H9 (cell line): ENCODE data around the gene KREMEN1. TPM values are rescaled to one million over a fixed set of nuclear protein-coding genes. Genes with fewer than 3 reads are reported as not detected.

Experiments used
- DNase-seq: peaks from one replicate; pipeline ENCODE4 v3.0.0-alpha.2; 2017
- H2AFZ ChIP-seq: one replicate; pipeline ENCODE4 v1.6.1; 2013; ENCODE audit warnings: mild to moderate bottlenecking, low read length, control low read depth, moderate library complexity
- H2AK5ac ChIP-seq: 2 replicates; pipeline ENCODE4 v1.6.1; 2013; ENCODE audit warnings: low read length, control low read depth, mixed read lengths; ENCODE audit not compliant: insufficient read length
- H2BK120ac ChIP-seq: one replicate; pipeline ENCODE4 v1.6.1; 2013; ENCODE audit warnings: low read depth, mild to moderate bottlenecking, low read length, control low read depth, inconsistent platforms; ENCODE audit not compliant: poor library complexity, severe bottlenecking
- H2BK12ac ChIP-seq: 2 replicates; pipeline ENCODE4 v1.6.1; 2013; ENCODE audit warnings: low read length, control low read depth, mixed read lengths, low read depth; ENCODE audit not compliant: insufficient read length
- H2BK15ac ChIP-seq: 2 replicates; pipeline ENCODE4 v1.6.1; 2013; ENCODE audit warnings: low read depth, low read length, control low read depth
- H2BK20ac ChIP-seq: one replicate; pipeline ENCODE4 v1.6.1; 2013; ENCODE audit warnings: low read depth, mild to moderate bottlenecking, low read length, control low read depth, inconsistent platforms; ENCODE audit not compliant: poor library complexity, severe bottlenecking
- H2BK5ac ChIP-seq: 2 replicates; pipeline ENCODE4 v1.6.1; 2013; ENCODE audit warnings: low read length, control low read depth, mixed read lengths; ENCODE audit not compliant: insufficient read length
- H3K14ac ChIP-seq: 2 replicates; pipeline ENCODE4 v1.6.1; 2013; ENCODE audit warnings: low read length, control low read depth; ENCODE audit not compliant: insufficient read depth
- H3K18ac ChIP-seq: 2 replicates; pipeline ENCODE4 v1.6.1; 2013; ENCODE audit warnings: low read depth, mild to moderate bottlenecking, mixed read lengths, low read length, control low read depth; ENCODE audit not compliant: insufficient read length
- H3K23ac ChIP-seq: 2 replicates; pipeline ENCODE4 v1.6.1; 2013; ENCODE audit warnings: low read length, control low read depth, mixed read lengths, low read depth; ENCODE audit not compliant: insufficient read length
- H3K23me2 ChIP-seq: 2 replicates; pipeline ENCODE4 v1.6.1; 2013; ENCODE audit warnings: low read depth, mild to moderate bottlenecking, mixed read lengths, low read length, control low read depth; ENCODE audit not compliant: insufficient read length, poor library complexity, severe bottlenecking
- H3K27ac ChIP-seq: 2 replicates; pipeline ENCODE4 v1.5.1; 2013; ENCODE audit warnings: low read length, control low read depth, mixed read lengths, low read depth; ENCODE audit not compliant: insufficient read length
- H3K27me3 ChIP-seq: 2 replicates; pipeline ENCODE4 v1.6.1; 2013; ENCODE audit warnings: low read length, control low read depth, inconsistent platforms; ENCODE audit not compliant: insufficient read depth
- H3K4ac ChIP-seq: 2 replicates; pipeline ENCODE4 v1.6.1; 2013; ENCODE audit warnings: low read depth, mild to moderate bottlenecking, control low read depth, inconsistent platforms, low read length, moderate library complexity
- H3K4me1 ChIP-seq: 2 replicates; pipeline ENCODE4 v1.6.1; 2013; ENCODE audit warnings: low read length, control low read depth, inconsistent platforms; ENCODE audit not compliant: insufficient read depth
- H3K4me2 ChIP-seq: 2 replicates; pipeline ENCODE4 v1.6.1; 2013; ENCODE audit warnings: low read length, control low read depth, mixed read lengths; ENCODE audit not compliant: insufficient read length, insufficient read depth
- H3K56ac ChIP-seq: 2 replicates; pipeline ENCODE4 v1.6.1; 2013; ENCODE audit warnings: low read depth, mild to moderate bottlenecking, mixed read lengths, low read length, control low read depth; ENCODE audit not compliant: insufficient read length
- H3K79me1 ChIP-seq: 2 replicates; pipeline ENCODE4 v1.6.1; 2013; ENCODE audit warnings: low read depth, mild to moderate bottlenecking, moderate library complexity, low read length, control low read depth, inconsistent platforms; ENCODE audit not compliant: insufficient read depth, poor library complexity, severe bottlenecking
- H3K79me2 ChIP-seq: 2 replicates; pipeline ENCODE4 v1.6.1; 2013; ENCODE audit warnings: low read length, control low read depth, inconsistent platforms; ENCODE audit not compliant: insufficient read depth
- H3K9ac ChIP-seq: 2 replicates; pipeline ENCODE4 v1.6.1; 2013; ENCODE audit warnings: low read length, control low read depth, mixed read lengths; ENCODE audit not compliant: insufficient read length; ENCODE audit errors: extremely low read depth
- H3K9me3 ChIP-seq: one replicate; pipeline ENCODE4 v1.6.1; 2013; ENCODE audit warnings: low read depth, low read length, inconsistent platforms; ENCODE audit not compliant: control insufficient read depth
- H3T11ph ChIP-seq: one replicate; pipeline ENCODE4 v1.6.1; 2013; ENCODE audit warnings: mild to moderate bottlenecking, low read length, control low read depth, inconsistent platforms
- H4K20me1 ChIP-seq: one replicate; pipeline ENCODE4 v1.6.1; 2013; ENCODE audit not compliant: control insufficient read depth, insufficient read length, insufficient read depth
- H4K5ac ChIP-seq: 2 replicates; pipeline ENCODE4 v1.6.1; 2013; ENCODE audit warnings: low read depth, mild to moderate bottlenecking, mixed read lengths, low read length, control low read depth; ENCODE audit not compliant: insufficient read length
- H4K8ac ChIP-seq: replicated peaks from 2 replicates; pipeline ENCODE4 v1.6.1; 2013; ENCODE audit warnings: low read length, control low read depth, mixed read lengths, low read depth; ENCODE audit not compliant: insufficient read length
- H4K91ac ChIP-seq: 2 replicates; pipeline ENCODE4 v1.6.1; 2013; ENCODE audit warnings: low read depth, mild to moderate bottlenecking, moderate library complexity, mixed read lengths, low read length, control low read depth; ENCODE audit not compliant: insufficient read length
- H3K27ac Mint-ChIP-seq, 3 experiments: 2 replicates in 2 of 3; 3 replicates in 1 of 3; pipeline ENCODE4 v1.8.0; 2020 to 2021; ENCODE audit warnings: mixed read lengths in 3 of 3, mild to moderate bottlenecking in 1 of 3, moderate library complexity in 1 of 3
- H3K27me3 Mint-ChIP-seq: 2 replicates; pipeline ENCODE4 v1.8.0; 2021; ENCODE audit warnings: low read depth, mild to moderate bottlenecking, moderate library complexity, mixed read lengths
- H3K36me3 Mint-ChIP-seq, 3 experiments: 2 replicates in 2 of 3; 3 replicates in 1 of 3; pipeline ENCODE4 v1.8.0; 2020 to 2021; ENCODE audit warnings: low read depth in 3 of 3, mixed read lengths in 3 of 3; ENCODE audit not compliant: insufficient read depth in 1 of 3
- H3K4me1 Mint-ChIP-seq, 2 experiments: 2 replicates each; pipeline ENCODE4 v1.8.0; 2020; ENCODE audit warnings: mixed read lengths in 2 of 2
- H3K4me3 Mint-ChIP-seq, 2 experiments: 2 replicates in 1 of 2; 3 replicates in 1 of 2; pipeline ENCODE4 v1.8.0; 2020 to 2021; ENCODE audit warnings: mild to moderate bottlenecking in 2 of 2, mixed read lengths in 2 of 2, moderate library complexity in 1 of 2
- H3K9me3 Mint-ChIP-seq, 2 experiments: 2 replicates in 1 of 2; 3 replicates in 1 of 2; pipeline ENCODE4 v1.8.0; 2020; ENCODE audit warnings: mild to moderate bottlenecking in 2 of 2, mixed read lengths in 2 of 2, moderate library complexity in 1 of 2
- WGBS: extraction: QIAGEN DNeasy Blood & Tissue Kit; methylation state at CpG from one replicate; pipeline ENCODE4 v1.1.7; 2013; ENCODE audit warnings: missing lambda C conversion rate, low lambda C conversion rate, mixed read lengths; ENCODE audit not compliant: insufficient read length; ENCODE audit errors: extremely low coverage; 5-methylcytosine and 5-hydroxymethylcytosine counted together
- total RNA-seq: library from RNA; stranded (reverse); gene quantifications from 2 replicates; pipeline ENCODE4 v1.2.1, GENCODE V29; 2021
- TF ChIP-seq, protein P1 (sequence below): fragments of 200-600 bp; sonication (generic); conservative IDR thresholded peaks from 3 replicates; pipeline ENCODE4 v1.8.0; 2021; ENCODE audit warnings: antibody characterized with exemption, mild to moderate bottlenecking

Gene KREMEN1
- total RNA-seq, 1 experiment from 2014 or later: 2.4 TPM

DNA sequence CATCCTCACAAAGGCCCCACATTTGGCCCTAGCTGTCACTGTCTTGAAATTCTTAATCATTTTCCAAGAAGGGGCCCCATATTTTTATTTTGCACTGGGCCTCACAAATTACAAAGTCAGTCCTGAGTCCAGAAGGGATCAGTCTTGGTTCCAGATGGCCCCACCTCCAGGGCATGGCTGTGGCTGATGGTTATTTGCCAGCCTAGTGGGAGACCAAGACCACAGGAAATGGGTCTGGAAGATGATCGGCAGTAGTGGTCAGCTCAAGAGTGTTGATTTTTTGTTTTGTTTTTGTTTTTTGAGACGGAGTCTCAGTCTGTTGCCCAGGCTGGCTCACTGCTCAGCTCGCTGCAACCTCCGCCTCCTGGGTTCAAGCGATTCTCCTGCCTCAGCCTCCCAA is 85.7 kb downstream of the KREMEN1 start:
- H3K18ac ChIP-seq: no peak overlapping the region
- H2BK20ac ChIP-seq: no peak overlapping the region
- no peaks in the 10 kb centered on the region for H3K23me2 ChIP-seq
- no peak overlapping the region for H3K23ac ChIP-seq
- no peaks in the 10 kb centered on the region for H3K9me3 ChIP-seq
- no peak overlapping the region for H3K4ac ChIP-seq
- no peak overlapping the region for H2AK5ac ChIP-seq
- no peak overlapping the region for H4K5ac ChIP-seq
- TF ChIP-seq, protein P1, sequence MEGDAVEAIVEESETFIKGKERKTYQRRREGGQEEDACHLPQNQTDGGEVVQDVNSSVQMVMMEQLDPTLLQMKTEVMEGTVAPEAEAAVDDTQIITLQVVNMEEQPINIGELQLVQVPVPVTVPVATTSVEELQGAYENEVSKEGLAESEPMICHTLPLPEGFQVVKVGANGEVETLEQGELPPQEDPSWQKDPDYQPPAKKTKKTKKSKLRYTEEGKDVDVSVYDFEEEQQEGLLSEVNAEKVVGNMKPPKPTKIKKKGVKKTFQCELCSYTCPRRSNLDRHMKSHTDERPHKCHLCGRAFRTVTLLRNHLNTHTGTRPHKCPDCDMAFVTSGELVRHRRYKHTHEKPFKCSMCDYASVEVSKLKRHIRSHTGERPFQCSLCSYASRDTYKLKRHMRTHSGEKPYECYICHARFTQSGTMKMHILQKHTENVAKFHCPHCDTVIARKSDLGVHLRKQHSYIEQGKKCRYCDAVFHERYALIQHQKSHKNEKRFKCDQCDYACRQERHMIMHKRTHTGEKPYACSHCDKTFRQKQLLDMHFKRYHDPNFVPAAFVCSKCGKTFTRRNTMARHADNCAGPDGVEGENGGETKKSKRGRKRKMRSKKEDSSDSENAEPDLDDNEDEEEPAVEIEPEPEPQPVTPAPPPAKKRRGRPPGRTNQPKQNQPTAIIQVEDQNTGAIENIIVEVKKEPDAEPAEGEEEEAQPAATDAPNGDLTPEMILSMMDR: no peak
- no peak overlapping the region for H2BK120ac ChIP-seq
- no peak overlapping the region for H4K8ac ChIP-seq
- H3T11ph ChIP-seq: no peak overlapping the region
- no CpG with 5 or more reads among the region's 5 CpGs for WGBS
- H4K20me1 ChIP-seq: no peaks in the 10 kb centered on the region
- DNase-seq: no peak
- no peaks in the 10 kb centered on the region; a peak in 1 of 5 replicates for H3K9me3 Mint-ChIP-seq
- H2BK12ac ChIP-seq: no peak overlapping the region
- no peaks in the 10 kb centered on the region for H3K27me3 ChIP-seq
- H3K4me1 ChIP-seq: peaks cover 2% of the 10 kb centered on the region; the same call in 1 of the 2 replicates
- H3K56ac ChIP-seq: no peak overlapping the region
- H3K36me3 Mint-ChIP-seq: no peaks in the 10 kb centered on the region
- H3K27me3 Mint-ChIP-seq: peaks cover 22% of the 10 kb centered on the region
- H3K79me2 ChIP-seq: no peaks in the 10 kb centered on the region
- no peak overlapping the region for H3K4me2 ChIP-seq
- no peak overlapping the region for H3K9ac ChIP-seq
- no peak overlapping the region for H2AFZ ChIP-seq
- H3K4me1 Mint-ChIP-seq: peaks cover 13 to 28% of the 10 kb centered on the region in 2 experiments
- no peak overlapping the region for H3K4me3 Mint-ChIP-seq
- H3K27ac ChIP-seq: no peak overlapping the region
- H3K27ac Mint-ChIP-seq: no peak overlapping the region
- no peak overlapping the region for H3K14ac ChIP-seq
- no peaks in the 10 kb centered on the region for H3K79me1 ChIP-seq
- H2BK15ac ChIP-seq: no peak overlapping the region
- H4K91ac ChIP-seq: no peak overlapping the region
- no peak overlapping the region for H2BK5ac ChIP-seq
